ENCODE results near the gene INAFM2.
A peak's percentile ranks its signal among the peaks of the same experiment; 100 is the strongest.

Gene INAFM2

DNA sequence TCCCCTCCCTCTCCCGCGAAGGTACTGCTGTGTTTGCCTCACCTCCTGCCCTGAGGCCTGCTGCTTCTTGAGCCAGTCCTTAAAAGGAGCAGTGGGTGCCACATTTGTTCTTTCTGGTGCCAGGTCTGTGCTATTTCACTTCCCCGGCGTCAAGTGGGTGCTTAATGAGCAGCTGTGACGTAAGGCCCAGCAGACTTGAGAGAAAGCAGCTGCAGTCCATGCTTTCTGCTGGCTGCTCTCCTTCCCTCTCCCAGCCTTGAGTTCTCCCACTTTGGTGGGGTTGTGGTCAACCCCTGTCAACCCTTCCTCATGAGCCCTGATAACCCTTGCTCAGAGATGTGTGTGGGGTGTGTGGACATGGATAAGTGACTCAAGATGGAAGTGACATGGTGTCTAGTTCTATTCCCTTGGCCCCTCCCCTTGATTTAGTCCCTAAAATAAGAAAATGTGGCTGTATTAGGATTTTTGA is 6.9 kb downstream of the INAFM2 start:
- peak; percentile 93 for DNase-seq

- no peak for DNase-seq
These were observed 7.5 kb downstream of the INAFM2 start for GRCh38 chr15:40331026-40331425.

DNA sequence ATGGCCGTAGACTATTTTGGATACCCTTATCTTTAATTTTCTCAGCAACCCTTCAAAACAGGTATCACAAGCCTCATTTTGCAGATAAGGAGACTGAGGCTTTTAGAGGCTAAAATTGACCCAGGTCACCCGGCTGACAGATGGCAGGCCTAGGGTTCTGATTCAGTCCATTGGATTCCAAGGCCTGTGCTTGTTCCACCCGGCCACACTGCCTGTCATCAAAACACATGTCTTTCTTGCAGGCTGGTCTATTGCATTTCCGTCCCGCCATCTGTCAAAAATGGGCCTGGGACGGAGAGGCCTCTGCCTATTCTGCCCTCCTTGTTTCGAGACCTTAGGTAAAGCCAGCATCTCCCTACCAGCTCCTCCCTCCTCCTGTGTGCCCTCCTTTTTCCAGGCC is 8.1 kb downstream of the INAFM2 start:
- DNase-seq = no peak

- DNase-seq = peak; percentile 68
These were observed 8.8 kb downstream of the INAFM2 start for GRCh38 chr15:40332113-40332781.

GRCh38 chr15:40333922-40334492 is 10.5 kb downstream of the INAFM2 start:
- DNase-seq = peak; percentile 94

DNA sequence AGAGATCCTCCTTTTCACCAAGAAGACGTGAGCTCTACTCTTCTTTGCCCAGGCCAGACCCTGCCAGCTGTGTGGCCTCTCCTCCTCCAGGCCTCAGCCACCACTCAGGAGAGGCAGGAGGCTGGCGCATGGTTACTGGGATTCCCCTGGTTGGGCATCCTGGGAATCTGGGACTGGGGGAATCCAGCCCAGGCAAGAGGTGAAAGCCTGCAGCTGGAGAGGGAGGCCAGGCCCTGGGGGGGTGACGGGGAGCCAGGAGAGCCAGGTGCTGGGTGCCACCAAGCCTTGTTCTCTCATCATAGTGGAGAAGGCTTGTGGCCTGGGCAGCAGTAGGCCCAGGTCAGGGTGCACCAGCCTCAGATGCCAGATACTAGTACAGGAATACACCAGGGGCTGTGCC is 11.0 kb downstream of the INAFM2 start:
- DNase-seq = no peak

DNA sequence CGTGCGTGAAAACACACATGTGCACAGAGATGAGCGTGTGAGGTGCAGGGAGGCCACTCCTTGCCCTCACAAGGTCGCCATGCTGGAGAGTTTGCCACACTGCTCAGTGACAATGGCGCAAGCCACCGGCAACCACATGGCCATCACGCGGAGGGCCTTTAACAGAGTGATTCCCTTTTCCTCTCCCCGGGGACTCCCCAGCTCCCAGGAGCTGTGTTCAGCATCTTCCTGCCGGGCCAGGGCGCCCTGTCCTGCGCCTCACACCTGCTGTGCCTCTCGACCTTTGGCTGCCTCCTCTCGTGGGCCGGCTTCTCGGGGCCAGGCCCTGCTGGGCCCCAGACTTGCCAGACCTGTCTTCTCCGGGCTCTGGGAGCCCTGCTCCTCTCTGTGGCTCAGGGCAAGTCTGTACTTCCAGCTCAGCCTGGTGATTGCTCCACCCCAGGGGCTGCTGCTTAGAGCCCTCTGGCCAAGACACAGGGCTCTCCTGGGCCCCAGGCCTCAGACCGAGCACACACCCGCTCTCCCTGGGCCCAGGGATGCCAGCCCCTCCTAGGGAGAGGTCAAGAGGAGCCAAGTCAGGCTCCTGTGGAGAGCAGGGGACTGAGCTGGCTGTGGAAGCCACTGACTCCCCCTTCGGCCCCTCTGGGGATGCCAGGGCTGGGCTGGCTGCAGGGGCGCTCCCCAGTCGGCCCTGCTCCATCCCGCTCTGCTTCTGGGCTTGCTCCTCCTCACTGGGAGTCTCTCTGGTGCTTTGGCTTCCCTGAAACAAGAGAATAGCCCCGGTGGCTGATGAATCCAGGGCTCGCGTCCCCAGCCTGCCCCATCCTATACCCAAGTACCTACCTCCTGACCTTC is 11.7 kb downstream of the INAFM2 start:
- no peak for DNase-seq

DNA sequence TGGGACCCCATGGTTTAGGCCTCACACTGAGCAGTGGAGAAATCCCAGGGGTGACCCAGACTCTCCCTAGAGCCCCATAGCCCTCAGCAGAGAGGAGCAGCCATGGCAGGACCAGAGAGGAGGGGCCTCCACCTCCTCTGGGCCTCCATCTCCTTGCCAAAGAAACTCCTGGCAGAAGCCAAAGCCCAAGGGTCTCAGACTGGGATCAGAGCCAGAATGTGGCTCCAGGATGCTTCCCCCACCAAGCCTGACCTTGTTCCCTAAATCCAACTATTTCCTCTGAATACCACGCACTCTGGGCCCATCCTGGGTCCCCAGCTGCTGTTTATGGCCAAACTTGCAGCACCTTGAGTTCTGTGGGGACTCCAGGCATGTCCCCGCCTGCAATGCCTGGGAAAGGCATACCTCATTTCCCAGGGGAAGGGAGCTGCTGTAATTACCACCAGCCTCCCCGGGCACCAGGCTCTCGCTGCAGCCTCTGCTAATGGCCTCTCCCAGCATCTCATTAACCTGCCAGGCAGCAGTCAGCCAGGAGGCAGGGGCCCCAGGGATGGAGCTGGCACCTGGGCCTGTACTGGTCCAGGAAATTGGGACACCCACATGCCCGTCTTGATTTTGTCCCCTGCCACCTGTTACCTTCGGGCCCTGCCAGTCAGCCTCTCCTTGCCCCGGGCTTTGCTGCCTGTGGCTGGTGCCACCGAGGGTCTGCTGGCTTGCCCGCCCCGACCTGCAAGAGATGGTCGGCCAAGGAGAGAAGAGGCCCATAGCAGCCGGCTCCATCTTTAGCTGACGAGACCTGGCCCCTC is 12.6 kb downstream of the INAFM2 start:
- DNase-seq = no peak

DNA sequence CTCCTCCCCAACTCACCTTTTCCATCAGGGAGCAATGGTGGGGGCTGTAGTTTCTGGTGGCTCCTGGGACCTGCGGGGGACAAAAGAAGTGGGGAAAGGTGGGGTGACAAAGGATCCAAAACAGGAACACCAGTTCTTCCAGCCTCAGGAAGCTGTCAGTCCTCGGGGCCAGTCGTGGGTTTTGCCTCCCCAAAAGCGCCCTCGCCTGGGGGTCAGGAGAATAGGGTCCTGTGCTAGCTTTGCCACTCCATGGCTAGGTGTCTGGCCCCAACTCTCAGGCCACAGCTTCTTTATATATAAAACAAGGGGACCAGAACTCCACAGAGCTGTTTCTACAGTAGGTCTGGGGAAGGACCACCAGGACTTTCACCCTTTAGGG is 13.2 kb downstream of the INAFM2 start:
- peak; percentile 81 for DNase-seq

GRCh38 chr15:40337597-40337996 is 14.1 kb downstream of the INAFM2 start:
- DNase-seq = no peak

- peak; percentile 95 for DNase-seq
These were observed 14.7 kb downstream of the INAFM2 start for GRCh38 chr15:40338041-40338657.

DNA sequence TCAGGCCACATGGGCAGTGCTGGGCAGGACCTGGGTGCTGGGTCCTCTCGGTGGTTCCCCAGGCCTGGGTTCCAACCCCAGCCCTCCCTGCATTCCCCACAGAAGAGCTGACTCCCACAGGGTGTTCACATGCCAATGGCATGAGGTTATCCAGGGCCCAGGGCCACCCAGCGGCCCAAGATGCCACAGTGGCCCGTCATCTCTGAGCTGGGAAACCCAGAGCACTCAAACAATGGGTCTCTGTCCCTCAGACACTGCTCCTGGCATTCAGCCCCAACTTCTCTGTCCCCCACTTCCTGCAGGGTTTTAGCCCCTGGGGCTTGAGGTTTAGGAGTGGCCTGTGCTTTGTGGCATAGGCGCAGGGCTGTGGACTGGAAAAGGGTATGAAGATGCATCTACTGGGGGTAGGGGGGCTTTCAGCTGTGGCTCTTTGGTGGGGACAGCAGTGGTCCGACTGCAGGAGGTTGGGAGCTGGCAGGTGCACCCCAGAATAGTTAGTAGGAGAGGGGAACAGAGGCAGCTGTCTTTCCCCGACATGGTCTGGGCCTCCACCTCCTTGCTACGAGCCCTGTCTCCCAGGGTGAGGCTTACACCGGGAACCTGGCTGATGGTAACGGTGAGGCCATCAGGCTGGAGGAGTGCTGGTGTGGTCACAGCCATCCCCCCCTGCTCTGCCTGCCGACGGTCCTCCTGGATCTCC is 15.6 kb downstream of the INAFM2 start:
- no peak for DNase-seq

DNA sequence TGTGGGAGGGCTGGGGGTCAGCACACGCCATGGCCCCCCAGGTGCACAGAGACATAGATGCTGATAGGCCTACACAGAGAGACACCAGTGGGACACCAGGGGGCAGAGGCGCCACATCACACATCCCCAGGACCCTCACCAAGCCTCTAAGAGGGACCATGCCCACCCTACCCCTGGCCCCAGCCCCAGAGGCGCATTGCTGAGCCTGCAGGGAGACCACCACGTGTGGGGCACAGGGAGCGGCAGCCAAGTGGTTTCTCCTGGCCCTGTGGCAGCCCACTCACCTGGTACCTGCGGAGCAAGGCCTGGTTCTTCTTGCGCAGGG is 16.1 kb downstream of the INAFM2 start:
- no peak for DNase-seq

GRCh38 chr15:40340038-40340739 is 16.7 kb downstream of the INAFM2 start:
- DNase-seq = no peak

DNA sequence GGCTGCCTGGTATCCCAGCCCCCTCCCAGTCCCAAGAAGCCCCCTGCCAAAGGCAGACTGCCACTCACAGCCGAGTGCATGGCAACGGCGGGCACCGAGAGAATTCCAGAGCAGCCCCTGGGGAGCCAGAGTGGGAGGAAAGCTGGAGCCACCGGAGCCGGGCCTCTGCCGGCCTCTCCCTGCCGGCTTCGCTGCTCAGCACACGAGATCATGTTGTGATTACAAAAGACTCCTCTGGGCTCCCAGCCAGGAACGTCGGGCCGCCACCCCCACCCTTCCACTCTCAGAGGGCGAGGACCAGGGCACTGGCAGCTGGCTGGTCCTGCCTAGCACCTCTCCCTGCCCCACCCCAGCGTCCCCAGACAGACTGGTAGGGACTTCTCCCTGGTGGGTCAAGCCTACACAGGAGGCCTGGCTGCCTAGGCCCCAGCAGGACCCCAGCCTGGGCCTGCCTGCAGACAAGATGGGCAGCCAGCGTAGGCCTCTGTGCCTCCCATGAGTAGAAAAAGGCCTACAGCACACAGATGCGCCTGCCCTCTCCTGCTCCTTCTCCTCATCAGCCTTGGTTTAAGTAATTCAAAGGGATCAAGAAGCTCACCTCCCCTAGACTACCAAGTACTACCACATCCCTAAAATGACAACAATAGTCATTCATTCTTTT is 17.4 kb downstream of the INAFM2 start, which contains the start of gene CCDC9B:
TSS of gene CCDC9B (minus strand) at position 200 of the 661 bp plus-strand sequence. CDS start at position 80, 120 bp downstream.
- peak; percentile 93 for DNase-seq

DNA sequence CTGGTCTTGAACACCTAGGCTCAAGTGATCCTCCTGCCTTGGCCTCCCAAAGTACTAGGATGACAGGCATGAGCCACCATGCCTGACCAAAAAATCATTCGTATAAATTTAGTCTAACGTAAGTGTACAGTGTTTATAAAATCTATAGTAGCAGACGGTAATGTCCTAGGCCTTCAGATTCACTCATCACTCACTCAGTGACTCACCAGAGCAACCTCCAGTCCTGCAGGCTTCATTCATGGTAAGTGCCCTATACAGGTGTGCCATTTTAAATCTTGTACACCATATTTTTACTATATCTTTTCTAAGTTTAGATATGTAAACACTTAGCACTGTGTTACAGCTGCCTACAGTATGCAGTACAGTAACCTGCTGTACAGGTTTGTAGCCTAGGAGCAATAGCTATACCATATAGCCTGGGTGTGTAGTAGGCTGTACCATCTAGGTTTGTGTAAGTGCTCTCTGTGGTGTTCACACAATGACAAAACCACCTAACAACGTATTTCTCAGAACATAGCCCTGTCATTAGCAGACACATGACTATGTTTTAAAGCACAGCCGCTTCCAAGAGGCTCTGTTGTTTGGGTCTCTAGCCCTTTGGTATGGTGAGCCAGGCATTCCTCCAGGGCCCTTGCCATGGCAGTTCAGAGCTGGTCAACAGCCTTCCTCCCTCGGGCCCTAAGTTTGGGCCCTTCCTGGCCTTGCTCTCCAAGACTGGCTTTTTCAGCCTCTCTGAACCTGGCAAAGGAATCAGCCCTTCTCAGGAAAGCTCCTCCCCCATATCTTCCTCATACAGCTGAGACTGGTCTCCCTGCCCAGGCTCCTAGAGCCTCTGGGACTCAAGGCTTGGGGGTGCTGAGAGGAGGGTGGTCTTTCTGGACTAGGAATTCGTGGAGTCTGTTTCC is 19.2 kb downstream of the INAFM2 start:
- DNase-seq = no peak

DNA sequence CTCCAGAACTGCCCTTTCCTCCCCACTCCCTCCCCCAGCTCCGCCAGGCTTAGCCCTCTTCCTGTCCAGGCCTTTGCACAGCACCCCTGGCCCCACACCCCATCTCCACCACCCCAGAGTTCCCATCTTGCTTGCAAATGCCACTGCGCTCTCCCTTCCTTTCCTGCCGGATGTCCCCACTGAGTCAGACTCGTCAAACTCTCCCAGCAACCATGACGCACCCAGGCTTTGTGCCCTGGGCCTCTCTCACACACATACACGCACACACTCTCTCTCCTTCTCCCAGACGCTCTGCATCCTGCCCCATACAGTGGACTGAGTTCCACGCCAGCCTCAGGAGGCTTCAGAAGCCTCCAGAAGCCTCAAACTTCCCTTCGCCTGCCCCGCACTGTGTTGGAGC is 20.0 kb downstream of the INAFM2 start:
- DNase-seq = no peak

GRCh38 chr15:40344217-40344616 is 20.7 kb downstream of the INAFM2 start:
- no peak for DNase-seq

- DNase-seq = peak; percentile 86
These were observed 21.2 kb downstream of the INAFM2 start for GRCh38 chr15:40344631-40345120.

All from hematopoietic multipotent progenitor cell treated with erythropoietin and hydrocortisone succinate and interleukin-3 and kit ligand, for 4 days (in vitro differentiated cells).